GM15510 (cell line): ENCODE data around the gene RAB3GAP1.

Source experiments
- POLR2A ChIP-seq: IDR thresholded peaks from 3 replicates; pipeline ENCODE4 v1.6.1; 2011; ENCODE audit warnings: borderline replicate concordance; ENCODE audit not compliant: insufficient read length; ENCODE audit errors: extremely low read depth

The RAB3GAP1 gene

DNA sequence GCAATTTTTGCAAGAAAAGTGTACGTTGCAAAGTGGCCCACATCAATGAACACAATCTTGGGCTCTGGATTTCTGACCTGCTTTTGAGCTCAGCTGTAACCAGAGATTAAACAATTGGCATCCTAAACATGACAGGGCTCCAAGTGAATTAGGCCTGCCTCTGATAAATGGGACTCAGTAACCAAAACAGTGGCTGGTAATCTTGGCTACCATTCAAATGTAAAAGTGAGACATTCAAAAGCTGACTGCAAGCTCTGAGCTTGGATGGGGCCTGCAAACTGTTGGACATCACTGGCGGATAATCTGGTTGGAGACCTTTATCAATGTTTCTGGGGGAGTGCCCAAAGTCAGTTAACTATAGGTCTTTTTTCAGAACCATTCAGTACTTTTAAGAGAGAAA lies 160.7 kb downstream of the RAB3GAP1 start:
- TF ChIP-seq POLR2A: no peak

DNA sequence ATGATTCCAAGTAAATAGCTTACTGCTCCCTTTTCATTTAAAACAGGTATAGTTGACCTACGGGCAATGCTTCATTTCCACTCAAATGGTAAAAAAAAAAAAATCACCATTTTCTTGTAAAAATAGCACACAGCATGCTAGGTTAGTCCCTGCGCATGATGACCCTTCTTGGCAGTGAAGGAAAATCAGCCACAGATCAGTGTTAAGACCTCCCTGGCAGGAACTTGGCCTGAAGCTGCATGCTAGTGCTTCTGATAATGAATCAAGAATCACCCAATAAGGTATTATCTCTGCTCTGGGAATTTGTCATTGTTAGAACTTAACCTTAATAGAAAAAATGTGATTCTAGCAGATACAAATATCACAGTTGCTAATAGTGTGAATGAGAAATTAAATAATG lies 166.3 kb downstream of the RAB3GAP1 start:
- no peak for TF ChIP-seq POLR2A

DNA sequence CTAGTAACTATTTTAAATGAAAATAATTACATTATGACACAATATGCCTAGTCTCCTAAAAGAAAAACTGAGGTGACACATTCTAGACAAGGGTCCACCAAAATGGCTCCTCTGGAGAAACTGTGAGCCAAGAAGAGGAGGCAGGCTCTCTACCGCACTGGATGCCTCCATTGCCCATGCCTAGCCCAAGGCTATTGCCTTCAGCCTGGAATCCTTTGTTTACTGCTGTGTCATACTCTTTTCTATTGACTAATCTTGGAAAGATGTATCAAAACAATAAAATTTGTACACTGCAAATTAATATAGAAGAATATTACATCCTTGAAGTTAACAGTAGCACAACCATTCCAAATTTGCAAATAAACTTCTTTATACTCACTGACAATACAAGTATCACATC lies 167.1 kb downstream of the RAB3GAP1 start:
- no peak for TF ChIP-seq POLR2A
